ENCODE results near the gene HIF1A.
"Not testable (repeated sequence)": the region's sequence is repeated elsewhere in the genome, so short reads cannot be mapped to it uniquely, and the experiment has no call there.

HIF1A gene

DNA sequence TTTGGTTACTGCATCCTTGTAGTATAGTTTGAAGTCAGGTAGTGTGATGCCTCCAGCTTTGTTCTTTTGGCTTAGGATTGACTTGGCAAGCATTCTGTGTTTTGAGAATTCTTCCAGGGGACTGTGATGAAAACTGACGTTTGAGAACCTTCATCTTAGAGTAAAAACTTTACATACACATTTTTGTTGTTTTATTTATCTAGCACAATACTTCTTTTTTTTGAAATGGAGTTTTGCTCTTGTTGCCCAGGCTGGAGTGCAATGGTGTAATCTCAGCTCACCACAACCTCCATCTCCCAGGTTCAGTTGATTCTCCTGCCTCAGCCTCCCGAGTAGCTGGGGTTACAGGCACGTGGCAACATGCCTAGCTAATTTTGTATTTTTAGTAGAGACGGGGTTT lies 13.4 kb downstream of the HIF1A start:
- DNase-seq (ENCODE audit: low spot score): not testable (repeated sequence)

DNA sequence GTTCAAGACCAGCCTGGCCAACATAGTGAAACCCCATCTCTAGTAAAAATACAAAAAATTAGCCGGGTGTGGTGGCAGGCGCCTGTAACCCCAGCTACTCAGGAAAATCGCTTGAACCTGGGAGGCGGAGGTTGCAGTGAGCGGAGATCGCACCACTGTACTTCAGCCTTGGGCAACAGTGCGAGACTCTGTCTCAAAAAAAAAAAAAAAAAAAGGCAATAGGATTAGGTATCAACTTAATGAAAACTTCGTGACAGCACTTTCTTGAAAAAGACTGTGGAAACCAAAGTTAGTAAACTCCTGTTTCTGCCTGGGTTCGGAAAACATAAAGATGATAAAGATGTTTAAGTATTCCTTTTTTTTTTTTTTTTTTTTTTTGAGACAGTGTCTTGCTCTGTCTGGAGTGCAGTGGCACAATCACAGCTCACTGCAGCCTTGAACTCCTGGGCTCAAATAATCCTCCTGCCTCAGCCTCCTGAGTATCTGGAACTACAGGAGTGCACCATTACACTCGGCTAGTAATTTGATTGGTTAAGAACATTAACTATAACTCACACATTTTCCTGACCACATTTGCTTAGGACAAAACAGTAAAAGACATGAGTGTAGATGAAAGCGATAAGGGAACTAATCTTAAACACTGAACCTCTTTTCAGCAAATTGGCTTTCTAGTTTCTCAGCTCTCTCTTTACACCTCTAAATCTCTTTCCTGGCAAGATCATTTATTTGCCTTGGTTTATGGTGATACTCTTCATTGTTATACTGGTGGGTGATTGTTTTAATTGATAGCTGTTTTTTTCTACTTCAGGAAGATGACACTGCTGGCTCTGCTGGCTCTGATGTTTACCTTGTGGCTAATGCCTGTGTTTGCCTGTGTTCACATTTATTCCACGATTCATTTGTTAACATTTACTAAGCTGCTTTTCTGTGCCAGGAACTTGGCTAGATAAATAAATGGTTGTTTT lies 15.8 kb downstream of the HIF1A start:
- DNase-seq (ENCODE audit: low spot score): no peak

DNA sequence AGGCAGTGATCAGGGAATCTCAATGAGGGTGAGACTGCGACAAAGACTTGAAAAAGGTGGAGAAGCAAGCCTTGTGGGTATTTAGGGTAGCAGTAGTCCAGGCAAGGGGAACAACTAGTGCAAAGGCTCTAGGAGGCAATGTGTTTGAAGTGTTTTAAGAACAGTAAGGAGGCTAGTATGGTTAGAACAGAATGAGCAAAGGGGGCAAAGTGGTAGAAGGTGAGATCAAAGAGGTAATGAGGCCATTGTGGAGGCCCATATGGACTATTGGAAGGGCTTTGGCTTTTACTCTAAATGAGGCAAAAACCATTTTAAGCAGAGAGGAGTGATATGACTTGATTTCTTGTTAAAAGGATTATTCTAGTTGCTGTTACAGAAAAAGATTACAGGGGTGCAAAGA lies 16.8 kb downstream of the HIF1A start:
- DNase-seq (ENCODE audit: low spot score): no peak

DNA sequence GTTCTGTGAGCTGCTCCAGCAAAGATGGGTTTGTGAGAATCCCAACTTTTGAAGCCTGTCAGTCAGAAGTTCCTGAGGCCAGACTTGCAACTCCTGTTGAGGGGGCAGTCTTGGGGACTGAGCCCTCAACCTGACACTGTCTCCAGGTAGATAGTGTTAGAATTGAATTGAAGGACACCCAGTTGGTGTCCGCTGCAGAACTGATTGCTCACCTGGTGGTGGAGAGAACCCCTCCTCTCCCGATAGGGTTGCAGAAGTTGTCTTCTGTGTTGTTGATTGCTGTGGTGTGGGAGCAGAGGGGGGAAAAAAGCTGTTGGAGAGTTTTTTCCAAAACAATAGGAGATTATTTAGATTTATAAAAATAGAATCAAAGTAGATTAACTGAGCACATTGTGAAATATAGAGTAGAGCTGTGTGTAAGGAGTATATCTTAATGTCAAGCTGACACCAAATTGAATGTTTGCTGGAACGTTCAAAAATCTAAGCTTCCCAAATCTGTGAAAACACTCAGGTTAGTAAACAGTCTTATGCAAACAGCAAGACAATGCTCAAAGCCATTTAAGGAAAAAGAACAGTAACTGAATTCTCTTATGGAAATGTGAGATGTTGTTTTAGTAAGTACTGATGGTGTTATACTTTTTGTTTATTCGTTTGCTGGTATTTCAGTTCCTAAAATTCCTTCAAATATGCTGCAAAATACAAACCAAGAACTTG lies 18.6 kb downstream of the HIF1A start:
- no peak for DNase-seq (ENCODE audit: low spot score)

DNA sequence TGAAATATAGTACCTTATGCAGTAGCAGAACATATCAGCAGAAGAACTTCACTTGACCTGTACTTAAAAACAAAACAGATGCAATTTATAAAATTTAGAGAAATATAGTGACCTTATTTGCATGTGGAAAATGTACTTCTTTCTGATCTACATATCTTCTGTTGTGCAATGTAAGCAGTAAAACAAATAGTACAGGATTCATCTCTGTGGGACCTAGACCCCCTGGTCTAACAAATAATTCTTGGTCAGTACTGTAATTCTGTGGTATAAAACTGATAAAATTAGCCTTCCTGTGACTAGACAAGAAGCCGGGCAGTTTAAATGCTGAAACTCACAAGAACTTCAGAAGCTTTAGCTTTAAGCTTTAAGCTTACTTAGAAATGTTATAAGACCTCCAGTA lies 21.6 kb downstream of the HIF1A start:
- no peak for DNase-seq (ENCODE audit: low spot score)

DNA sequence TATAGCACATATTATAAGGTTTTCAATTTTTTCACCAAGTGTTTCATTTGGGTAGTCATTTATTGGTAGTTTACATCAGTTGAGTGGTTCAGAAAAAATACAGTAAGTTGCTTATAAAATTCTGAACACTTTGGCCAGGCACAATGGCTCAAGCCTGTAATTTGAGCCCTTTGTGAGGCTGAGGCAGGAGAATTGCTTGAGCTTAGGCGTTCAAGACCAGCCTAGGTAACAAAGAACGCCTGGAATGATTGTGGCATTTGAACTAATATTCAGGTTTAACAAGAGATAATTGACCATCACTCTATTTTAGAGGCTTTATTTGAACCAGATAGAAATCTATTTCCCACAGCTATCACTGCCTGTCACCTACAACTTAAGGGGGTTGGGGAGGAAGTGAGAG lies 22.7 kb downstream of the HIF1A start:
- no peak for DNase-seq (ENCODE audit: low spot score)

DNA sequence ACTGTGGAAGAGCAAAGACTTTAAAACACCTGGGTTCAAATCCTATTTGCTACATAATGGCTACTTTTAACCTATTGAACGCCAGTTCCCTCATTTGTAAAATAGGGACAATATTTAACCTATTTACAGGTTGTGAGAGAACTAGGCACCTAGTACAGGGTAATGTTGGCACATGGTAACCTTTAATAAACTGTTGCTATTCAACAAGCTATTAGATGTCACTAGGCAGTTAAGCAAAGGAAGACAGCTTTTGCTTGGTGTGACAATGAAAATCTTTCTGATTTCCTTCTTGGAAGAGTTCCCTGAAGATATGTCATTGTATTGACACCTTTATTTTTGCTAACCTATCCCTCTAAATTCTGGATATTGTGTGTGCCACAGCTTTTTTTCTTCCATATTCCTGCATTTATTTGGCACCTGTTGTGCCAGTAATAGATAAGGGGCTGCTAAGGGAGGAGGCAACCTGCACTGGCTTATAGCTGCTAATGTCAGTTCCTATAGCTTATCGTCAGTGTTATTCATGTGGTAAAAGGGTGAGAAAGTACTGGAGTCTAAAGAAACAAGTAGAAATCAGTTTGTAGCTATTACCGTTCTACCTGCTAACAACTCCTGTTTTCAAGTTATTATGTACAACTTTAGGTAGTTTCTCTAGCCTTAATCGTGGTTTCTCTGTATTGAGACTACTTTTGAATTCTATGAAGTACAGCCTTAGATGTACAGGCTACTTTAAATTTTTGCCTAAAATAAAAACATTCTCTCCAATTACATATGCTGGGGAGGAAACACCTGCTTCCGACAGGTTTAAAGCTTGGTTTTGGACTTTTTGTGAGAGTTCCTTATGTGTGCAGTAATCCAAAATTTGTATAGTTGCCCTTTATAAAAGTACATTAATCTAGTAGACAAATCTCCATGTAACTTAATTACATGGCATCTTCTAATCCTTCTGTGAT lies 24.3 kb downstream of the HIF1A start:
- no peak for DNase-seq (ENCODE audit: low spot score)

DNA sequence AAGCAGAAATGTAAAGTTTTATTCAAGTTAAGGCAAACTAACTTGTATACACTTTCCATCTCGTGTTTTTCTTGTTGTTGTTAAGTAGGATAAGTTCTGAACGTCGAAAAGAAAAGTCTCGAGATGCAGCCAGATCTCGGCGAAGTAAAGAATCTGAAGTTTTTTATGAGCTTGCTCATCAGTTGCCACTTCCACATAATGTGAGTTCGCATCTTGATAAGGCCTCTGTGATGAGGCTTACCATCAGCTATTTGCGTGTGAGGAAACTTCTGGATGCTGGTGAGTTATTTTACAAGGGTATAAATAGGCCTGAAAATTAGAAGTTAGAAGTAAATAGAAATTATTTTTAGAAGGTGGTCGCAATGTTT lies 25.0 kb downstream of the HIF1A start:
- DNase-seq (ENCODE audit: low spot score): no peak

DNA sequence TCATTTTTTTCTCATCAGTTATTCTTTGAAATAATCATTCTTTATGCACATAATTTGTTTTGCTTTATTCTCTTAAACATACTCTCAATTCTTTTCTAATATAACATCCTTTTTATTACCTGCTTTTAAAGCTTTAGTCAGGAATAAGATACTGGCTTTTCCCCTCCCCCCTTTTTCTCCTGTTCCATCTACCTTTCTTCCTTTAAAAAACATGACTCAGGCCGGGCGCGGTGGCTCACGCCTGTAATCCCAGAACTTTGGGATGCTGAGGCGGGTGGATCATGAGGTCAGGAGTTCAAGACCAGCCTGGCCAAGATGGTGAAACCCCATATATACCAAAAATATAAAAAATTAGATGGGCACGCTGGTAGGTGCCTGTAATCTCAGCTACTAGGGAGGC lies 25.4 kb downstream of the HIF1A start:
- no peak for DNase-seq (ENCODE audit: low spot score)

DNA sequence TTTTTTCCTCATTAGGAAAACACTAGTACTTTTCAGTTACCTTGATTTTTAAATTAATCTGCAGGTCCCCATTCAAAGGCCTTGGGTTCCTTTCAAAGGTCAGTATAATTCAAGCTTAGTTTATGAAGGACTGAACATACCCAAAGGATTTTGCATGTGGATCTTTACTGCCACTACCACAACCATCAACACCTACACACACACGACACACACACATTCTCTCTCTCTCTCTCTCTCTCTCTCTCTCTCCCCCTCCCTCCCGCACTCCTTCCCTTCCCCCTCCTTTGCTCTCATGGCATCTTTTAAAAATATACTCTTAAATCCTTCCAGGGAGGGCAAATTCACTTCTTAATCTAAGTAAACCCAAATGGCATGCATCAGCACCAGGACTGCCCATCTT lies 28.8 kb downstream of the HIF1A start:
- no peak for DNase-seq (ENCODE audit: low spot score)

DNA sequence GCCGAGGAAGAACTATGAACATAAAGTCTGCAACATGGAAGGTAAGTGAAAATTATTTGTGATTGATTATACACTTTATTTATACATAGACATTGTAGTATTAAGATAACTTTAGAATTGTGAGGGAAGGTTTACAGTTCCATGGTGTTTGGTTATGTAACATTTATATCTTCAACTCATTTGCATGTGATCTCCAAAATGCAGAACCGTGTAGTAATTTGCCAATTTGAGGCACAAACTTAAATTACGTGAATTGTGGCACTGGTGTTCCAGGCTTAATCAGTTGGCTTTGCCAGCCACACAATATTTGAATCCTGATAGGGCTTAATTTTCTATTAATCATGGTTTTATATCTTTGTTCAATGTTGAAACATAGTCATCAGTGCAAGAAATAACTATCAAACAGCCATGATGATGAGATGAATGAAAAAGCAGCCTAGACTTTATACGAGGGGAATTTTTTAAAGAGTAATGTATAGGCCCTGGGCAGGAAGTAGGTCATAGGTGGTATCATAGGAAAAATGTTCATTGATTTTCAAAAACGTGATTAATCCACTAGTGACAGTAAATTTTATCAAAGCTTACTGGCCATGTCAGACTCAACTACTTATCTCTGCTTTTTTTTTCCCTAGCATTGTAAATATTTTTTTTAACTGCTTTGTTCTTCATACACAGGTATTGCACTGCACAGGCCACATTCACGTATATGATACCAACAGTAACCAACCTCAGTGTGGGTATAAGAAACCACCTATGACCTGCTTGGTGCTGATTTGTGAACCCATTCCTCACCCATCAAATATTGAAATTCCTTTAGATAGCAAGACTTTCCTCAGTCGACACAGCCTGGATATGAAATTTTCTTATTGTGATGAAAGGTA lies 31.7 kb downstream of the HIF1A start:
- DNase-seq (ENCODE audit: low spot score): no peak

DNA sequence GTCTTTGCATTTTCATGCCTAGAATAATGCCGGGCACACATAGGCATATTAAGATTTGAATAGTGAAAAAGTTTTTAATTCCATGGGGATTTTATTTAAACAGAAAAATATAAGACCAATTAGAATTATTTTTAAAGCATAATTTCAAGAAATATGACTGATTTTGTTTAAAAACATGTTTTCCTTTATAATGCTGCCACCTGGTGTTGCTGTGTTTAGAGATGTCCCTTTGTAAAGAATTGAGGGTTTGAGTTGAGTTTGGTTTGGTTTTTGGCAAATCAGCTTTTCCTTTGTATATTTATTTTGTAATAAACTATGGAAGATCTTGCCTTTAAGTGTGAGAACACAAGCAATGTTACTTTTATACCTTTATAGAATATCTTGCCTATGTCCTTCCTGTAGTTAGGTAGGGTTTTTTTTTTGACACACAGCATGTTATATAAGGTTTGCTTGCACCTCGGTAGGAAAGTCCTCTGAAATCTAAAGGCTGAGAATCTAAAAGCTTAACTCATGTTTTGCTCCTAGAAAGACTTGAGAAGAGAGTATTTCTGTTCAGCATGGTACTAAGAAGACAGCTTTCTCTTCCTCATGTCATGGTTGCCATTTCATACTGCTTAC lies 35.6 kb downstream of the HIF1A start:
- DNase-seq (ENCODE audit: low spot score): no peak

DNA sequence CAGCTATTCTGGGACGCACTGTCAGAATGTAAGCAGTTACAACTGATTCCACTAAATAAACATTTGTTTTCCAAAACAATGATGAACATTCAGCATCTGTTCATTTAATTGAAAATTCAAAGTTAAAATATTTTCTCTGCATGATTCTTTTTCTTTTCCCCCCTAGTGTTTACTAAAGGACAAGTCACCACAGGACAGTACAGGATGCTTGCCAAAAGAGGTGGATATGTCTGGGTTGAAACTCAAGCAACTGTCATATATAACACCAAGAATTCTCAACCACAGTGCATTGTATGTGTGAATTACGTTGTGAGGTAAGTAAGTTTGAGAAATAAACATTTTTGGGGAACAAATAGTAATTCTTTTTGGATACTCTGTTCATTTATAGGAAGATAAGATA lies 38.7 kb downstream of the HIF1A start:
- DNase-seq (ENCODE audit: low spot score): no peak

DNA sequence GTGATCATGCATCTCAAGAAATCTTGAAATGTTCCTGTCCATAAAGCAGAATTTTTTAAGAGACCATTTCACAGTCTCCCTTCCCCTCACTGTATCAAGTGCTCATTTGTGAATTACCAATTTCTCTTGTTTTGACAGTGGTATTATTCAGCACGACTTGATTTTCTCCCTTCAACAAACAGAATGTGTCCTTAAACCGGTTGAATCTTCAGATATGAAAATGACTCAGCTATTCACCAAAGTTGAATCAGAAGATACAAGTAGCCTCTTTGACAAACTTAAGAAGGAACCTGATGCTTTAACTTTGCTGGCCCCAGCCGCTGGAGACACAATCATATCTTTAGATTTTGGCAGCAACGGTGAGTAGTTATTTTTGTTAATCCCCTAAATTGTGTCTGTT lies 41.4 kb downstream of the HIF1A start:
- DNase-seq (ENCODE audit: low spot score): no peak

DNA sequence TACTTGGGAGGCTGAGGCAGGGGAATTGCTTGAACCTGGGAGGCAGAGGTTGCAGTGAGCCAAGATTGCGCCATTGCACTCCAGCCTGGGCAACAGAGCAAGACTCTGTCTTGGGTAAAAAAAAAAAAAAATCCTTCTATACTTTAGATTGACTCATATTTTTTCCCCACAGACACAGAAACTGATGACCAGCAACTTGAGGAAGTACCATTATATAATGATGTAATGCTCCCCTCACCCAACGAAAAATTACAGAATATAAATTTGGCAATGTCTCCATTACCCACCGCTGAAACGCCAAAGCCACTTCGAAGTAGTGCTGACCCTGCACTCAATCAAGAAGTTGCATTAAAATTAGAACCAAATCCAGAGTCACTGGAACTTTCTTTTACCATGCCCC lies 42.6 kb downstream of the HIF1A start:
- no peak for DNase-seq (ENCODE audit: low spot score)

DNA sequence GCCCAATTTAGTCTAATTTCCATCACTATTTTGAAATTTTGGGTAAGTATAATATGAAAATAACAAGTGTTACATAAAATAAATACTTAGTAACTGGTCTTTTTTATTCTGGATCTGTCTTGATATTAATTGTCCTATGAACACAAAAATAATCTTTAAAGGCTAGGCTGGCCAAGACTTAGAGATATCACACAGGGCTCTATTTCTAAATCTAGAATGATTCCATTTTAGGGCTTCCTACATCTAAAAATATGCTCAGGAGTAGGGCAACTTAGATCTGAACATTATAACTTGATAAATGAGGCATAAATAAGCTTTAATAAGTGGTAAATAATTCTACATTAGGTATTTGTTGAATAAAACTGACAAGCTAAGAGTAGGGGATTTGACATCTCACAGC lies 43.8 kb downstream of the HIF1A start:
- DNase-seq (ENCODE audit: low spot score): no peak

DNA sequence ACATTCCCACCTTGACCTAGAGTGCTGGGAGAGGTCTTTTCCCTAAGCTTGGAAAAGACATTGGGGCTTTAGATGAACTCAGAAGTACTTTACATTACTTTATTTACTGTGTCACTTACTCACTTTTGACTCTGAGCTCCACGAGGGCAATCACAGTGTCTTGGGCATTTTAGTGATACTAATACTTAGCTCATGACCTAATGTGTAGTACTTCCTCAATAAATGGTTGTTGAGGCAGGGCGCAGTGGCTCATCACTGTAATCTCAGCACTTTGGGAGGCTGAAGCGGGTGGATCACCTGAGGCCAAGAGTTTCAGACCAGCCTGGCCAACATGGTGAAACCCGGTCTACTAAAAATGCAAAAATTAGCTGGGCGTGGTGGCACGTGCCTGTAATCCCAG lies 47.1 kb downstream of the HIF1A start:
- DNase-seq (ENCODE audit: low spot score): no peak

DNA sequence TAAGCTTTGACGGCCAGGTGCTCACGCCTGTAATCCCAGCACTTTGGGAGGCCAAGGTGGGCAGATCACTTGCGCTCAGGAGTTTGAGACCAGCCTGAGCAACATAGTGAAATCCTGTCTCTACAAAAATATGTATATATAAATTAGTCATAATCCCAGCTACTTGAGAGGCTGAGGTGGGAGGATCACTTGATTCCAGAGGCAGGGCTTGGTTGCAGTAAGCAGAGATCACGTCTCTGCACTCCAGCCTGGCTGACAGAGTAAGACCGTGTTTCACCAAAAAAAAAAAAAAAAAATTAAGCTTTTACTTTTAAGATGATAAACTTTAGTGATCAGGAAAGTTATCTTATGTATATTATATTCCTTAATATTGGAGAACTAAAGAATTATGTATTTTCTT lies 48.9 kb downstream of the HIF1A start:
- DNase-seq (ENCODE audit: low spot score): no peak

DNA sequence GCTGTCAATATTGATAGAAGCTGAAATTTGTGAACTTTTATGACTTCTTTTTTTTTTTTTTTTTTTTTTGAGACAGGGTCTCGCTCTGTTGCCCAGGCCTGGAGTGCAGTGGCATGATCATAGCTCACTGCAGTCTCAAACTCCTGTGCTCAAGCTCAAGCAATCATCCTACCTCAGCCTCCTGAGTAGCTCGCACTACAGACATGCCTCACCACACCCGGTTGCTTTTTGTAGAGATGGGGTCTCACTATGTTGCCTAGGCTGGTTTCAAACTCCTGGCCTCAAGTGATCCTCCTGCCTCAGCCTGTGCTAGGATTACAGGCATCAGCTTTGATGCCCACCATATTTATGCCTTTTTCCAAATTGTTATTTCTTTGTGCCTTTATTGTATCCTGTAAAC lies 51.0 kb downstream of the HIF1A start:
- not testable (repeated sequence) for DNase-seq (ENCODE audit: low spot score)

DNA sequence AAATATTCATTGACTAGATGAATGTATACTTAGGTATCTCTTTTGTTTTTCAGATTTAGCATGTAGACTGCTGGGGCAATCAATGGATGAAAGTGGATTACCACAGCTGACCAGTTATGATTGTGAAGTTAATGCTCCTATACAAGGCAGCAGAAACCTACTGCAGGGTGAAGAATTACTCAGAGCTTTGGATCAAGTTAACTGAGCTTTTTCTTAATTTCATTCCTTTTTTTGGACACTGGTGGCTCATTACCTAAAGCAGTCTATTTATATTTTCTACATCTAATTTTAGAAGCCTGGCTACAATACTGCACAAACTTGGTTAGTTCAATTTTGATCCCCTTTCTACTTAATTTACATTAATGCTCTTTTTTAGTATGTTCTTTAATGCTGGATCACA lies 51.6 kb downstream of the HIF1A start:
- no peak for DNase-seq (ENCODE audit: low spot score)

DNA sequence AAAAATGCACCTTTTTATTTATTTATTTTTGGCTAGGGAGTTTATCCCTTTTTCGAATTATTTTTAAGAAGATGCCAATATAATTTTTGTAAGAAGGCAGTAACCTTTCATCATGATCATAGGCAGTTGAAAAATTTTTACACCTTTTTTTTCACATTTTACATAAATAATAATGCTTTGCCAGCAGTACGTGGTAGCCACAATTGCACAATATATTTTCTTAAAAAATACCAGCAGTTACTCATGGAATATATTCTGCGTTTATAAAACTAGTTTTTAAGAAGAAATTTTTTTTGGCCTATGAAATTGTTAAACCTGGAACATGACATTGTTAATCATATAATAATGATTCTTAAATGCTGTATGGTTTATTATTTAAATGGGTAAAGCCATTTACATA lies 52.0 kb downstream of the HIF1A start:
- no peak for DNase-seq (ENCODE audit: low spot score)
